HepG2 (cell line): ENCODE results near the gene LCLAT1. TPM values are rescaled to one million over a fixed set of nuclear protein-coding genes. Genes with fewer than 3 reads are reported as not detected.

ENCODE experiments used
- ATAC-seq: fragments of 200-7000 bp; cut with Tn5 transposase; 3 replicates; pipeline ENCODE4 v1.9.1; 2020; ENCODE audit warnings: mild to moderate bottlenecking, moderate library complexity
- BruUV-seq: library from RNA; stranded (reverse); fragments of 400-500 nt; replicated peaks from 2 replicates; lab custom pipeline; 2021; lab: Mats Ljungman, UMichigan
- CTCF ChIA-PET: fragments of 300-600 bp; formaldehyde crosslinking; extraction: SDS; loops from one replicate; lab custom pipeline; 2021; ENCODE audit warnings: low total read pairs, inconsistent platforms, low intra/inter-chr PET ratio; lab: Yijun Ruan, JAX
- POLR2A ChIA-PET: fragments of 350-600 bp; sonication (Branson Sonifier 250); formaldehyde crosslinking; loops from one replicate; lab custom pipeline; 2020; ENCODE audit warnings: antibody characterized with exemption, inconsistent platforms; lab: Yijun Ruan, JAX
- DNase-seq: peaks from one replicate; pipeline ENCODE4 v3.0.0-alpha.2; 2015; ENCODE audit warnings: low spot score
- FAIRE-seq: peaks from 3 replicates; lab custom pipeline; 2011; peaks lifted over from hg19 to GRCh38; lab: Jason Lieb, UNC
- H2AFZ ChIP-seq: one replicate; pipeline ENCODE4 v1.6.1; 2011; ENCODE audit warnings: low read length, inconsistent platforms
- H3K27ac ChIP-seq: fragments of 300-600 bp; 3 replicates; pipeline ENCODE4 v1.8.0; 2011; ENCODE audit warnings: mixed run types, mild to moderate bottlenecking, mixed read lengths, low read length, inconsistent platforms; ENCODE audit not compliant: insufficient read depth; ENCODE audit errors: extremely low read length
- H3K27me3 ChIP-seq, 2 experiments: fragments of 200-600 bp in 1 of 2; 2 replicates in 1 of 2; 3 replicates in 1 of 2; pipeline versions ENCODE4 v1.6.0 to v1.8.0; 2011; ENCODE audit warnings: low read length in 2 of 2, mild to moderate bottlenecking in 2 of 2, moderate library complexity in 2 of 2, inconsistent platforms in 1 of 2; ENCODE audit not compliant: insufficient read depth in 2 of 2, control insufficient read depth in 1 of 2
- H3K36me3 ChIP-seq, 2 experiments: fragments of 200-600 bp in 1 of 2; replicated peaks in 1 of 2; 2 replicates in 1 of 2; 3 replicates in 1 of 2; pipeline versions ENCODE4 v1.5.1 to v1.8.0; 2011; ENCODE audit warnings: low read length in 2 of 2, inconsistent platforms in 1 of 2; ENCODE audit not compliant: insufficient read depth in 2 of 2, control insufficient read depth in 1 of 2
- H3K4me1 ChIP-seq: 2 replicates; pipeline ENCODE4 v1.5.1; 2012; ENCODE audit warnings: low read length, inconsistent platforms; ENCODE audit not compliant: insufficient read depth
- H3K4me2 ChIP-seq: 2 replicates; pipeline ENCODE4 v1.6.0; 2011; ENCODE audit warnings: low read depth, low read length, inconsistent platforms
- H3K4me3 ChIP-seq, 3 experiments: fragments of 200-600 bp in 1 of 3; sonication (generic), shearing (Covaris generic) in 1 of 3; replicated peaks in 1 of 3; 2 replicates each; pipeline ENCODE4 v1.5.1; 2011 to 2016; ENCODE audit warnings: low read length in 3 of 3, inconsistent platforms in 2 of 3, low read depth in 2 of 3, mild to moderate bottlenecking in 2 of 3, control low read depth in 1 of 3, mixed read lengths in 1 of 3; ENCODE audit not compliant: insufficient read depth in 1 of 3
- H3K79me2 ChIP-seq: one replicate; pipeline ENCODE4 v1.6.1; 2011; ENCODE audit warnings: low read length, inconsistent platforms; ENCODE audit not compliant: insufficient read depth
- H3K9ac ChIP-seq: 2 replicates; pipeline ENCODE4 v1.6.0; 2011; ENCODE audit warnings: mild to moderate bottlenecking, low read depth, low read length, inconsistent platforms; ENCODE audit not compliant: insufficient read depth
- H3K9me3 ChIP-seq: 2 replicates; pipeline ENCODE4 v1.5.1; 2012; ENCODE audit warnings: mild to moderate bottlenecking, low read length
- H4K20me1 ChIP-seq: 2 replicates; pipeline ENCODE4 v1.6.0; 2011; ENCODE audit warnings: inconsistent platforms, mild to moderate bottlenecking, low read length, moderate library complexity; ENCODE audit not compliant: insufficient read depth
- ARNTL ChIP-seq: sonication (generic); formaldehyde crosslinking; IDR thresholded peaks from 2 replicates; pipeline ENCODE4 v1.4.0; 2020; ENCODE audit warnings: mild to moderate bottlenecking, missing genetic modification reagents
- DR1 ChIP-seq: sonication (generic); formaldehyde crosslinking; IDR thresholded peaks from 2 replicates; pipeline ENCODE4 v1.8.0; 2021; ENCODE audit warnings: mild to moderate bottlenecking, missing genetic modification reagents, inconsistent platforms
- MAX ChIP-seq: IDR thresholded peaks from 2 replicates; pipeline ENCODE4 v1.6.1; 2012; ENCODE audit warnings: inconsistent platforms
- REXO4 ChIP-seq: sonication (generic); formaldehyde crosslinking; IDR thresholded peaks from 2 replicates; pipeline ENCODE4 v1.8.0; 2022; ENCODE audit warnings: missing genetic modification reagents, mild to moderate bottlenecking, borderline replicate concordance
- SCMH1 ChIP-seq: sonication (generic); formaldehyde crosslinking; IDR thresholded peaks from 2 replicates; pipeline ENCODE4 v1.9.0; 2021; ENCODE audit warnings: missing genetic modification reagents, mild to moderate bottlenecking, borderline replicate concordance
- SRSF4 ChIP-seq: fragments of 200-400 bp; formaldehyde crosslinking; IDR thresholded peaks from one replicate; pipeline ENCODE4 v1.6.1; 2018; ENCODE audit warnings: mild to moderate bottlenecking, low read depth, low read length, moderate library complexity; ENCODE audit not compliant: poor library complexity, severe bottlenecking
- TEAD2 ChIP-seq: sonication (generic); formaldehyde crosslinking; IDR thresholded peaks from 2 replicates; pipeline ENCODE4 v1.9.0; 2021; ENCODE audit warnings: missing genetic modification reagents
- ZBTB10 ChIP-seq: sonication (generic); formaldehyde crosslinking; IDR thresholded peaks from 2 replicates; pipeline ENCODE4 v1.4.0; 2020; ENCODE audit warnings: missing genetic modification reagents, borderline replicate concordance
- ZNF33B ChIP-seq: sonication (generic); formaldehyde crosslinking; IDR thresholded peaks from 2 replicates; pipeline ENCODE4 v1.5.1; 2020; ENCODE audit warnings: mild to moderate bottlenecking, missing genetic modification reagents
- ZNF547 ChIP-seq: sonication (generic); formaldehyde crosslinking; IDR thresholded peaks from 2 replicates; pipeline ENCODE4 v1.5.1; 2020; ENCODE audit warnings: mild to moderate bottlenecking, missing genetic modification reagents
- ZNF713 ChIP-seq: sonication (generic); formaldehyde crosslinking; IDR thresholded peaks from 2 replicates; pipeline ENCODE4 v1.4.0; 2020; ENCODE audit warnings: mild to moderate bottlenecking, missing genetic modification reagents
- WGBS: methylation state at CpG from one replicate; pipeline ENCODE4 v1.1.6; 2017; ENCODE audit warnings: low lambda C conversion rate; 5-methylcytosine and 5-hydroxymethylcytosine counted together
- in situ Hi-C: cut with HindIII; loops from 2 replicates; pipeline ENCODE4 v1.10.0; 2017; ENCODE audit warnings: low pct_unique_long_range_greater_than_20kb; ENCODE audit not compliant: extremely low pct_ligation_motif_present
- intact Hi-C: fragments of 100-400 bp; cut with micrococcal nuclease; formaldehyde crosslinking; loops from one replicate; pipeline ENCODE4 v1.10.0; 2022; ENCODE audit not compliant: unreplicated experiment
- polyA plus RNA-seq, 8 experiments: library from polyadenylated mRNA; depleted of rRNA in 3 of 8; stranded (reverse) in 7 of 8; unstranded in 1 of 8; fragments of >200 nt; fragmentation: Illumina TruSeq in 4 of 8; extraction: Trizol in 4 of 8; gene quantifications; 2 replicates each; pipeline versions ENCODE4 v1.2.1 to v1.2.3, GENCODE V29; 2011 to 2016; ENCODE audit warnings: low read depth in 4 of 8, missing spikeins in 1 of 8, mixed read lengths in 1 of 8; ENCODE audit not compliant: insufficient read depth in 1 of 8
- total RNA-seq, 5 experiments: library from RNA; depleted of rRNA; stranded (reverse); fragments of >200 nt; fragmentation: Illumina TruSeq; extraction: Trizol; gene quantifications; 2 replicates each; pipeline ENCODE4 v1.2.3, GENCODE V29; 2016; ENCODE audit warnings: low read depth in 1 of 5

LCLAT1 gene
- total and polyA plus RNA-seq, 2 of the 13 experiments (the other 11 are each of a cell fraction or from before 2014, with no cell fraction given) = 18.0 to 28.0 TPM

GRCh38 chr2:30424231-30424630 lies 22.8 kb upstream of the LCLAT1 start (continued):
- no peak for TF ChIP-seq SRSF4
- no peak for TF ChIP-seq ZNF547
- TF ChIP-seq DR1 (CRISPR knock-in tag) = no peak
- no peak for TF ChIP-seq ARNTL (CRISPR knock-in tag)

GRCh38 chr2:30425326-30425725 lies 21.7 kb upstream of the LCLAT1 start:
- intact Hi-C loops = no loop called here
- no peak for ATAC-seq
- no peak for FAIRE-seq
- no peaks in the 10 kb centered on the region for H4K20me1 ChIP-seq
- H3K9ac ChIP-seq = no peak overlapping the region
- ChIA-PET POLR2A (no interaction called here), CTCF (no interaction called here)
- H3K4me2 ChIP-seq = no peak overlapping the region
- 68% methylated on average over 3 of the region's 4 CpGs for WGBS
- H2AFZ ChIP-seq = no peak overlapping the region
- H3K79me2 ChIP-seq = no peaks in the 10 kb centered on the region
- no peak overlapping the region for H3K27ac ChIP-seq
- peaks cover 8% of the 10 kb centered on the region; the same call in 1 of the 2 replicates for H3K4me1 ChIP-seq
- H3K36me3 ChIP-seq = no peaks in the 10 kb centered on the region
- TF ChIP-seq REXO4 (CRISPR knock-in tag) (no peak), MAX (no peak), ZNF33B (CRISPR knock-in tag) (no peak), TEAD2 (CRISPR knock-in tag) (no peak), ZBTB10 (CRISPR knock-in tag) (no peak), SCMH1 (CRISPR knock-in tag) (no peak), ZNF713 (CRISPR knock-in tag) (no peak)
- in situ Hi-C loops = no loop called here
- no peaks in the 10 kb centered on the region for H3K9me3 ChIP-seq
- no peak overlapping the region for H3K4me3 ChIP-seq
- no peaks in the 10 kb centered on the region; a peak in 2 of 5 replicates for H3K27me3 ChIP-seq
- no peak for DNase-seq
- no TSS peak for BruUV-seq
